GM12878 (cell line): ENCODE data around the gene WIPF2. TPM values are rescaled to one million over a fixed set of nuclear protein-coding genes. Genes with fewer than 3 reads are reported as not detected.

Source experiments
- ASH2L ChIP-seq: fragments of 300-600, 200-600 bp; sonication (generic); IDR thresholded peaks from 2 replicates; pipeline ENCODE4 v1.6.1; 2017; ENCODE audit warnings: low read depth, mild to moderate bottlenecking, borderline replicate concordance
- BHLHE40 ChIP-seq, 2 experiments: fragments of 450-650 bp in 1 of 2; IDR thresholded peaks; 2 replicates each; pipeline ENCODE4 v1.6.1; 2011 to 2017; ENCODE audit warnings: low read depth in 2 of 2, borderline replicate concordance in 1 of 2, improper control_type of control experiment in 1 of 2, low read length in 1 of 2, mild to moderate bottlenecking in 1 of 2
- EED ChIP-seq: sonication (generic); IDR thresholded peaks from 2 replicates; pipeline ENCODE4 v1.6.1; 2016; ENCODE audit warnings: antibody characterized with exemption, low read depth
- EGR1 ChIP-seq, 2 experiments: IDR thresholded peaks; 1 replicate in 1 of 2; 2 replicates in 1 of 2; pipeline ENCODE4 v1.6.1; 2011 to 2012; ENCODE audit warnings: low read depth in 2 of 2, low read length in 2 of 2, borderline replicate concordance in 1 of 2, mild to moderate bottlenecking in 1 of 2, moderate library complexity in 1 of 2
- GABPA ChIP-seq: IDR thresholded peaks from 2 replicates; pipeline ENCODE4 v1.6.1; 2014; ENCODE audit warnings: antibody characterized with exemption, low read depth, mild to moderate bottlenecking, inconsistent platforms
- HDAC2 ChIP-seq: fragments of 200-600 bp; sonication (generic); IDR thresholded peaks from 2 replicates; pipeline ENCODE4 v1.6.1; 2017
- IKZF2 ChIP-seq, 2 experiments: fragments of 450-650 bp; IDR thresholded peaks; 2 replicates each; pipeline ENCODE4 v1.6.1; 2017; ENCODE audit warnings: mild to moderate bottlenecking in 2 of 2, moderate library complexity in 2 of 2
- IRF4 ChIP-seq: IDR thresholded peaks from 2 replicates; pipeline ENCODE4 v1.6.1; 2011; ENCODE audit warnings: low read depth, low read length
- KDM1A ChIP-seq: fragments of 200-600 bp; sonication (generic); IDR thresholded peaks from 2 replicates; pipeline ENCODE4 v1.6.1; 2016; ENCODE audit warnings: borderline replicate concordance
- MXI1 ChIP-seq: fragments of 150-350 bp; IDR thresholded peaks from 2 replicates; pipeline ENCODE4 v1.6.1; 2011; ENCODE audit warnings: low read depth, mild to moderate bottlenecking, inconsistent platforms, low read length, improper control_type of control experiment
- MYC ChIP-seq: IDR thresholded peaks from 2 replicates; pipeline ENCODE4 v1.6.1; 2011; ENCODE audit warnings: mild to moderate bottlenecking, low read length, moderate library complexity, inconsistent platforms; ENCODE audit not compliant: insufficient read depth, insufficient replicate concordance, insufficient read length, severe bottlenecking
- NFYB ChIP-seq: IDR thresholded peaks from 2 replicates; pipeline ENCODE4 v1.6.1; 2011; ENCODE audit warnings: low read depth, mild to moderate bottlenecking, low read length, improper control_type of control experiment, moderate library complexity; ENCODE audit not compliant: insufficient read depth
- NR2C2 ChIP-seq: IDR thresholded peaks from 2 replicates; pipeline ENCODE4 v1.6.1; 2011; ENCODE audit warnings: borderline replicate concordance, low read depth; ENCODE audit not compliant: control insufficient read depth, insufficient read length
- NRF1 ChIP-seq: conservative IDR thresholded peaks from 2 replicates; pipeline ENCODE4 v1.6.1; 2011; ENCODE audit warnings: mild to moderate bottlenecking, low read depth, low read length, improper control_type of control experiment
- POLR2AphosphoS5 ChIP-seq: IDR thresholded peaks from 2 replicates; pipeline ENCODE4 v1.6.1; 2011; ENCODE audit warnings: mild to moderate bottlenecking, low read length, inconsistent platforms
- STAT1 ChIP-seq: fragments of 450-650 bp; conservative IDR thresholded peaks from 2 replicates; pipeline ENCODE4 v1.6.1; 2014; ENCODE audit warnings: antibody characterized with exemption, mild to moderate bottlenecking
- TCF3 ChIP-seq: IDR thresholded peaks from 2 replicates; pipeline ENCODE4 v1.6.1; 2012; ENCODE audit warnings: low read depth, mild to moderate bottlenecking, low read length, borderline replicate concordance; ENCODE audit not compliant: insufficient read depth
- TCF7 ChIP-seq: IDR thresholded peaks from 2 replicates; pipeline ENCODE4 v1.6.1; 2014; ENCODE audit warnings: antibody characterized with exemption, borderline replicate concordance
- ZBED1 ChIP-seq: IDR thresholded peaks from 2 replicates; pipeline ENCODE4 v1.6.1; 2016; ENCODE audit warnings: borderline replicate concordance
- polyA plus RNA-seq, 11 experiments: library from polyadenylated mRNA; depleted of rRNA in 4 of 11; unstranded in 6 of 11; stranded (reverse) in 5 of 11; fragments of >200 nt; fragmentation: Nextera tagmentation in 4 of 11; fragmentation: Illumina TruSeq in 1 of 11; extraction: Ambion mirVana in 4 of 11; extraction: Trizol in 1 of 11; gene quantifications; 1 replicate in 1 of 11; 2 replicates in 10 of 11; pipeline versions ENCODE4 v1.2.1 to v1.2.3, GENCODE V29; 2011 to 2016; ENCODE audit warnings: inconsistent platforms in 2 of 11, missing spikeins in 2 of 11, low read depth in 1 of 11
- total RNA-seq, 4 experiments: library from RNA; depleted of rRNA in 3 of 4; stranded (reverse); fragments of >200 nt in 3 of 4; fragmentation: Illumina TruSeq in 1 of 4; extraction: Trizol in 1 of 4; gene quantifications; 2 replicates each; pipeline versions ENCODE4 v1.2.1 to v1.2.3, GENCODE V29; 2013 to 2021
- TF ChIP-seq, protein P1 (sequence below): fragments of 450-650 bp; IDR thresholded peaks from 2 replicates; pipeline ENCODE4 v1.6.1; 2017; ENCODE audit warnings: mild to moderate bottlenecking, moderate library complexity
- TF ChIP-seq, protein P2 (sequence below): IDR thresholded peaks from 2 replicates; pipeline ENCODE4 v1.6.1; 2012; ENCODE audit warnings: improper control_type of control experiment, low read depth, low read length; ENCODE audit not compliant: insufficient replicate concordance

Gene WIPF2
- total and polyA plus RNA-seq, 10 of the 15 experiments (the other 5 are each of a cell fraction or from before 2014, with no cell fraction given): 4.2 to 20.8 (median 7.1) TPM

DNA sequence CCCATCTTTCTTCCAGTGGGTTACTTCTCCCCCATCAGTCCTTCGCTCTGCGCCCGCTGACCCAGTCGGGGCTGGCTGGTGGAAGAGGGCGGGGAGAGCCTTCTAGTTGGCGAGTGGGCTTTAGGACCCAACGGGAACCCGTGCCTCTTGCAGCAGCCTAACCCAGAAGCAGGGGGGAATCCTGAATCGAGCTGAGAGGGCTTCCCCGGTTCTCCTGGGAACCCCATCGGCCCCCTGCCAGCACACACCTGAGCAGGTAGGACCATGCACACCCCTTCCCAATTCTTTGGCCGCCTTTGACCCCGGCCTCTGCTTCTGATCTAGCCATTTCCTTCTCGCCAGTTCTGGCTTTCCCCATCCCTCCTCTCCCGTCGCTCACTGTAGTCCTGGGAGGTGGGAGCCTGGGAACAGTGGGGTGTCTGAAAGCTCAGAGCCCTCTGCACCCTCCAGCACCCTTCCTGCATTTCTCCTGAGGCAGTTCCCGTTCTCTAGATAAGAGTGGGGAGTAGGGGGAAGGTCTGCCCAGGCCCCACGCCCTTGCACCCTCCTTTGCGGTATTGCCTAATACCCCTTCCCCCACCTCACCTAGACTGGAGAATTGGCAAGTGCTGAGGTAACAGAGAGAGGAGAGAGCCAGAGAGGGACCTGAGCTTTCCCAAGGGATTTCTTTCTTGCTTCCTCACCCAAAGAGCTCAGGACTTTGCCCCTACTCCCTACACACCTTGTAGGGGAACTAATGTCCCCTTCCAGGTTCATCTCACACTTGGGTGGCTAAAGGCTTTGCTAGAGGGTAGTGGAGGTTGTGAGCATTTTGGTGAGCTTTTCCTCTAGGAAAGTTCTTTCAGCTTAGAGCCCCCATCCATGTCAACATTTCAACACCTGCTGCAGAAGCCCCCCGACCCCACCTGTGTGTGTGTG is 90.2 kb downstream of the WIPF2 start, which contains the start of gene RARA (continued):
- TF ChIP-seq MXI1: no peak
- TF ChIP-seq GABPA: no peak
- no peak for TF ChIP-seq IKZF2 (IDR thresholded peaks at IDR 0.05)
- TF ChIP-seq, protein P1, sequence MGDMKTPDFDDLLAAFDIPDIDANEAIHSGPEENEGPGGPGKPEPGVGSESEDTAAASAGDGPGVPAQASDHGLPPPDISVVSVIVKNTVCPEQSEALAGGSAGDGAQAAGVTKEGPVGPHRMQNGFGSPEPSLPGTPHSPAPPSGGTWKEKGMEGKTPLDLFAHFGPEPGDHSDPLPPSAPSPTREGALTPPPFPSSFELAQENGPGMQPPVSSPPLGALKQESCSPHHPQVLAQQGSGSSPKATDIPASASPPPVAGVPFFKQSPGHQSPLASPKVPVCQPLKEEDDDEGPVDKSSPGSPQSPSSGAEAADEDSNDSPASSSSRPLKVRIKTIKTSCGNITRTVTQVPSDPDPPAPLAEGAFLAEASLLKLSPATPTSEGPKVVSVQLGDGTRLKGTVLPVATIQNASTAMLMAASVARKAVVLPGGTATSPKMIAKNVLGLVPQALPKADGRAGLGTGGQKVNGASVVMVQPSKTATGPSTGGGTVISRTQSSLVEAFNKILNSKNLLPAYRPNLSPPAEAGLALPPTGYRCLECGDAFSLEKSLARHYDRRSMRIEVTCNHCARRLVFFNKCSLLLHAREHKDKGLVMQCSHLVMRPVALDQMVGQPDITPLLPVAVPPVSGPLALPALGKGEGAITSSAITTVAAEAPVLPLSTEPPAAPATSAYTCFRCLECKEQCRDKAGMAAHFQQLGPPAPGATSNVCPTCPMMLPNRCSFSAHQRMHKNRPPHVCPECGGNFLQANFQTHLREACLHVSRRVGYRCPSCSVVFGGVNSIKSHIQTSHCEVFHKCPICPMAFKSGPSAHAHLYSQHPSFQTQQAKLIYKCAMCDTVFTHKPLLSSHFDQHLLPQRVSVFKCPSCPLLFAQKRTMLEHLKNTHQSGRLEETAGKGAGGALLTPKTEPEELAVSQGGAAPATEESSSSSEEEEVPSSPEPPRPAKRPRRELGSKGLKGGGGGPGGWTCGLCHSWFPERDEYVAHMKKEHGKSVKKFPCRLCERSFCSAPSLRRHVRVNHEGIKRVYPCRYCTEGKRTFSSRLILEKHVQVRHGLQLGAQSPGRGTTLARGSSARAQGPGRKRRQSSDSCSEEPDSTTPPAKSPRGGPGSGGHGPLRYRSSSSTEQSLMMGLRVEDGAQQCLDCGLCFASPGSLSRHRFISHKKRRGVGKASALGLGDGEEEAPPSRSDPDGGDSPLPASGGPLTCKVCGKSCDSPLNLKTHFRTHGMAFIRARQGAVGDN: no peak
- no peak for TF ChIP-seq ASH2L
- no peak for TF ChIP-seq STAT1
- no peak for TF ChIP-seq POLR2AphosphoS5
- no peak for TF ChIP-seq NR2C2
- TF ChIP-seq TCF7: no peak
- no peak for TF ChIP-seq IRF4
- TF ChIP-seq HDAC2: no peak
- TF ChIP-seq ZBED1: no peak
- no peak for TF ChIP-seq EED
- TF ChIP-seq BHLHE40 (IDR thresholded peaks at IDR 0.05; ENCODE audit: borderline replicate concordance in 1 of 2, low read depth in 2 of 2, low read length in 1 of 2): peak in 1 of 2 experiments; percentile 38; a peak in 1 of 4 replicates
- TF ChIP-seq, protein P2, sequence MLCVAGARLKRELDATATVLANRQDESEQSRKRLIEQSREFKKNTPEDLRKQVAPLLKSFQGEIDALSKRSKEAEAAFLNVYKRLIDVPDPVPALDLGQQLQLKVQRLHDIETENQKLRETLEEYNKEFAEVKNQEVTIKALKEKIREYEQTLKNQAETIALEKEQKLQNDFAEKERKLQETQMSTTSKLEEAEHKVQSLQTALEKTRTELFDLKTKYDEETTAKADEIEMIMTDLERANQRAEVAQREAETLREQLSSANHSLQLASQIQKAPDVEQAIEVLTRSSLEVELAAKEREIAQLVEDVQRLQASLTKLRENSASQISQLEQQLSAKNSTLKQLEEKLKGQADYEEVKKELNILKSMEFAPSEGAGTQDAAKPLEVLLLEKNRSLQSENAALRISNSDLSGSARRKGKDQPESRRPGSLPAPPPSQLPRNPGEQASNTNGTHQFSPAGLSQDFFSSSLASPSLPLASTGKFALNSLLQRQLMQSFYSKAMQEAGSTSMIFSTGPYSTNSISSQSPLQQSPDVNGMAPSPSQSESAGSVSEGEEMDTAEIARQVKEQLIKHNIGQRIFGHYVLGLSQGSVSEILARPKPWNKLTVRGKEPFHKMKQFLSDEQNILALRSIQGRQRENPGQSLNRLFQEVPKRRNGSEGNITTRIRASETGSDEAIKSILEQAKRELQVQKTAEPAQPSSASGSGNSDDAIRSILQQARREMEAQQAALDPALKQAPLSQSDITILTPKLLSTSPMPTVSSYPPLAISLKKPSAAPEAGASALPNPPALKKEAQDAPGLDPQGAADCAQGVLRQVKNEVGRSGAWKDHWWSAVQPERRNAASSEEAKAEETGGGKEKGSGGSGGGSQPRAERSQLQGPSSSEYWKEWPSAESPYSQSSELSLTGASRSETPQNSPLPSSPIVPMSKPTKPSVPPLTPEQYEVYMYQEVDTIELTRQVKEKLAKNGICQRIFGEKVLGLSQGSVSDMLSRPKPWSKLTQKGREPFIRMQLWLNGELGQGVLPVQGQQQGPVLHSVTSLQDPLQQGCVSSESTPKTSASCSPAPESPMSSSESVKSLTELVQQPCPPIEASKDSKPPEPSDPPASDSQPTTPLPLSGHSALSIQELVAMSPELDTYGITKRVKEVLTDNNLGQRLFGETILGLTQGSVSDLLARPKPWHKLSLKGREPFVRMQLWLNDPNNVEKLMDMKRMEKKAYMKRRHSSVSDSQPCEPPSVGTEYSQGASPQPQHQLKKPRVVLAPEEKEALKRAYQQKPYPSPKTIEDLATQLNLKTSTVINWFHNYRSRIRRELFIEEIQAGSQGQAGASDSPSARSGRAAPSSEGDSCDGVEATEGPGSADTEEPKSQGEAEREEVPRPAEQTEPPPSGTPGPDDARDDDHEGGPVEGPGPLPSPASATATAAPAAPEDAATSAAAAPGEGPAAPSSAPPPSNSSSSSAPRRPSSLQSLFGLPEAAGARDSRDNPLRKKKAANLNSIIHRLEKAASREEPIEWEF: no peak
- no peak for TF ChIP-seq TCF3
- no peak for TF ChIP-seq NFYB
- TF ChIP-seq NRF1: no peak
- no peak for TF ChIP-seq KDM1A
- peak in 1 of 2 experiments; percentile 52; a peak in 1 of 3 replicates for TF ChIP-seq EGR1 (IDR thresholded peaks at IDR 0.05; ENCODE audit: borderline replicate concordance in 1 of 2, low read depth in 2 of 2, low read length in 2 of 2)
- no peak for TF ChIP-seq MYC
